Mammary epithelial cell (primary cell): Measurements from ENCODE around the gene SDHA.
"Not testable (repeated sequence)": the region's sequence is repeated elsewhere in the genome, so short reads cannot be mapped to it uniquely, and the experiment has no call there.

Experiments used
- EZH2 ChIP-seq: IDR thresholded peaks from 2 replicates; pipeline ENCODE4 v1.6.1; 2012; ENCODE audit warnings: low read length, inconsistent platforms, borderline replicate concordance
- TF ChIP-seq, protein P1 (sequence below), 2 donors: IDR thresholded peaks in 1 of 2; conservative IDR thresholded peaks in 1 of 2; 2 replicates each; pipeline ENCODE4 v1.5.1; 2011 to 2012; ENCODE audit warnings: inconsistent platforms in 2 of 2, low read length in 2 of 2, mild to moderate bottlenecking in 2 of 2, control low read depth in 1 of 2, low read depth in 1 of 2; ENCODE audit not compliant: insufficient read depth in 1 of 2; ENCODE audit errors: extremely low read depth in 1 of 2

DNA sequence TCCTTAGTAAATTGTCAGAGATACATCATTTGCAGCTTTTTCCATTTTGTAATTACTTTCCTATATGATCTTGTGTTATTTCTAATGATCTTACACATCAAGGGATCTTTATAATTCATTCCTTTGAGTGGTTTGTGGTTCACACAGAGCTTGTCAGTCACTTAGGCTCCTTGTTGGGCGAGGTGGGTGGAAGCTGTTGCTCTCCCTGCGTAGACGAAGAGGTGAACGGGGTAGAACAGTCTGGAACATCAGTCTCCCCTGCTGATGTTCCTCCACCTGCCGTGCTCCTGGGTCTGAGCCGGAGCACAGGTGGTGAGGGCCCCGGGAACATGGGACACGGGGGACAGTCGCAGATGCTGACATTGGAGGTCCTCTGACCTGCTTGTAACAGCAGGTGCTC, 17.4 kb downstream of the SDHA start:
- TF ChIP-seq, protein P1, sequence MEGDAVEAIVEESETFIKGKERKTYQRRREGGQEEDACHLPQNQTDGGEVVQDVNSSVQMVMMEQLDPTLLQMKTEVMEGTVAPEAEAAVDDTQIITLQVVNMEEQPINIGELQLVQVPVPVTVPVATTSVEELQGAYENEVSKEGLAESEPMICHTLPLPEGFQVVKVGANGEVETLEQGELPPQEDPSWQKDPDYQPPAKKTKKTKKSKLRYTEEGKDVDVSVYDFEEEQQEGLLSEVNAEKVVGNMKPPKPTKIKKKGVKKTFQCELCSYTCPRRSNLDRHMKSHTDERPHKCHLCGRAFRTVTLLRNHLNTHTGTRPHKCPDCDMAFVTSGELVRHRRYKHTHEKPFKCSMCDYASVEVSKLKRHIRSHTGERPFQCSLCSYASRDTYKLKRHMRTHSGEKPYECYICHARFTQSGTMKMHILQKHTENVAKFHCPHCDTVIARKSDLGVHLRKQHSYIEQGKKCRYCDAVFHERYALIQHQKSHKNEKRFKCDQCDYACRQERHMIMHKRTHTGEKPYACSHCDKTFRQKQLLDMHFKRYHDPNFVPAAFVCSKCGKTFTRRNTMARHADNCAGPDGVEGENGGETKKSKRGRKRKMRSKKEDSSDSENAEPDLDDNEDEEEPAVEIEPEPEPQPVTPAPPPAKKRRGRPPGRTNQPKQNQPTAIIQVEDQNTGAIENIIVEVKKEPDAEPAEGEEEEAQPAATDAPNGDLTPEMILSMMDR (conservative IDR thresholded peaks at IDR 0.05 in 1 of 2, IDR thresholded peaks at IDR 0.05 in 1 of 2; ENCODE audit: extremely low read depth in 1 of 2, insufficient read depth in 1 of 2, low read depth in 1 of 2, low read length in 2 of 2) = not testable (repeated sequence)
- not testable (repeated sequence) for TF ChIP-seq EZH2
